Activated T-helper 1 cell treated with Interleukin-2 at 50 U/mL for 16 hours (primary cell): ENCODE data around the gene TBC1D9B.

Source experiments
- DNase-seq: peaks from one replicate; pipeline ENCODE4 v3.0.0-alpha.2; 2020; ENCODE audit warnings: low read depth

The TBC1D9B gene

GRCh38 chr5:179906795-179907555 lies 722 bp downstream of the TBC1D9B start:
- no peak for DNase-seq

- no peak for DNase-seq
Observed at GRCh38 chr5:179906294-179906794, 1.4 kb downstream of the TBC1D9B start.

- DNase-seq, result no peak
Observed at GRCh38 chr5:179905161-179905560, 2.5 kb downstream of the TBC1D9B start.

- no peak for DNase-seq
Observed at GRCh38 chr5:179904463-179905160, 3.1 kb downstream of the TBC1D9B start.

GRCh38 chr5:179902763-179903158 lies 4.9 kb downstream of the TBC1D9B start:
- DNase-seq, result no peak

GRCh38 chr5:179901915-179902762 lies 5.6 kb downstream of the TBC1D9B start:
- no peak for DNase-seq

GRCh38 chr5:179901462-179901861 lies 6.2 kb downstream of the TBC1D9B start:
- no peak for DNase-seq

- DNase-seq, result no peak
Observed at GRCh38 chr5:179900711-179901110, 7.0 kb downstream of the TBC1D9B start.

GRCh38 chr5:179900206-179900605 lies 7.5 kb downstream of the TBC1D9B start:
- DNase-seq, result no peak

GRCh38 chr5:179895861-179896260 lies 11.8 kb downstream of the TBC1D9B start:
- no peak for DNase-seq

- DNase-seq, result no peak
Observed at GRCh38 chr5:179893958-179894895, 13.5 kb downstream of the TBC1D9B start.

- no peak for DNase-seq
Observed at GRCh38 chr5:179893076-179893957, 14.4 kb downstream of the TBC1D9B start.

GRCh38 chr5:179892255-179892654 lies 15.4 kb downstream of the TBC1D9B start:
- no peak for DNase-seq

- DNase-seq, result no peak
Observed at GRCh38 chr5:179890751-179891682, 16.7 kb downstream of the TBC1D9B start.

- DNase-seq, result no peak
Observed at GRCh38 chr5:179889885-179890284, 17.8 kb downstream of the TBC1D9B start.

GRCh38 chr5:179887802-179888201 lies 19.9 kb downstream of the TBC1D9B start:
- no peak for DNase-seq

- DNase-seq, result no peak
Observed at GRCh38 chr5:179887095-179887494, 20.6 kb downstream of the TBC1D9B start.

- no peak for DNase-seq
Observed at GRCh38 chr5:179886190-179886911, 21.3 kb downstream of the TBC1D9B start.
